GM12878 (cell line): ENCODE measurements around the gene MAP3K6. TPM values are rescaled to one million over a fixed set of nuclear protein-coding genes. Genes with fewer than 3 reads are reported as not detected.

Experiments
- ATAC-seq: fragments of 200-7000 bp; cut with Tn5 transposase; 3 replicates; pipeline ENCODE4 v1.9.1; 2020; ENCODE audit warnings: mild to moderate bottlenecking, moderate library complexity
- BruUV-seq: library from RNA; stranded (reverse); fragments of 400-500 nt; replicated peaks from 2 replicates; lab custom pipeline; 2021; lab: Mats Ljungman, UMichigan
- CTCF ChIA-PET: fragments of 300-600 bp; sonication (Branson Sonifier 250); formaldehyde crosslinking; extraction: SDS; loops from one replicate; lab custom pipeline; 2021; ENCODE audit warnings: inconsistent platforms; lab: Yijun Ruan, JAX
- POLR2A ChIA-PET: fragments of 350-600 bp; formaldehyde crosslinking; extraction: SDS; loops from one replicate; lab custom pipeline; 2021; ENCODE audit warnings: inconsistent platforms; lab: Charles Lee
- RAD21 ChIA-PET: fragments of 300-600 bp; sonication (Branson Sonifier 250); formaldehyde crosslinking; loops from one replicate; lab custom pipeline; 2023; ENCODE audit warnings: antibody characterized with exemption; ENCODE audit not compliant: unreplicated experiment; lab: Charles Lee
- SMC1A ChIA-PET: fragments of 300-600 bp; sonication (Branson Sonifier 250); formaldehyde crosslinking; loops from one replicate; lab custom pipeline; 2023; ENCODE audit not compliant: unreplicated experiment, uncharacterized antibody; lab: Charles Lee
- DNase-seq: peaks from one replicate; pipeline ENCODE4 v3.0.0-alpha.2; 2011; ENCODE audit warnings: low read depth, low spot score
- FAIRE-seq: peaks from 3 replicates; lab custom pipeline; 2011; peaks lifted over from hg19 to GRCh38; lab: Jason Lieb, UNC
- H2AFZ ChIP-seq: 2 replicates; pipeline ENCODE4 v1.6.0; 2011; ENCODE audit warnings: low read depth, low read length, control low read depth; ENCODE audit not compliant: control insufficient read depth
- H3K27ac ChIP-seq: 2 replicates; pipeline ENCODE4 v1.5.1; 2011; ENCODE audit warnings: control low read depth; ENCODE audit not compliant: control insufficient read depth, insufficient read depth
- H3K27me3 ChIP-seq, 2 experiments: replicated peaks in 1 of 2; 2 replicates each; pipeline versions ENCODE4 v1.6.0 to v1.6.1; 2011; ENCODE audit warnings: low read length in 1 of 2; ENCODE audit not compliant: control insufficient read depth in 2 of 2, insufficient read depth in 2 of 2
- H3K36me3 ChIP-seq, 2 experiments: 2 replicates each; pipeline ENCODE4 v1.5.1; 2011; ENCODE audit warnings: low read length in 1 of 2; ENCODE audit not compliant: control insufficient read depth in 2 of 2, insufficient read depth in 2 of 2
- H3K4me1 ChIP-seq: 2 replicates; pipeline ENCODE4 v1.6.1; 2011; ENCODE audit warnings: mild to moderate bottlenecking, low read length, moderate library complexity, mixed read lengths; ENCODE audit not compliant: control insufficient read depth, insufficient read depth
- H3K4me2 ChIP-seq: 2 replicates; pipeline ENCODE4 v1.6.0; 2011; ENCODE audit warnings: control low read depth; ENCODE audit not compliant: control insufficient read depth, insufficient read depth
- H3K4me3 ChIP-seq: fragments of 200-600 bp; sonication (generic); 2 replicates; pipeline ENCODE4 v1.5.1; 2016
- H3K79me2 ChIP-seq: 2 replicates; pipeline ENCODE4 v1.6.0; 2011; ENCODE audit warnings: low read length; ENCODE audit not compliant: control insufficient read depth, insufficient read depth
- H3K9ac ChIP-seq: 2 replicates; pipeline ENCODE4 v1.8.0; 2011; ENCODE audit warnings: low read length, control low read depth, mixed read lengths; ENCODE audit not compliant: control insufficient read depth, insufficient read depth
- H3K9me3 ChIP-seq: replicated peaks from 3 replicates; pipeline ENCODE4 v1.5.1; 2011; ENCODE audit warnings: mild to moderate bottlenecking, low read length; ENCODE audit not compliant: control insufficient read depth, insufficient read depth
- H4K20me1 ChIP-seq: 2 replicates; pipeline ENCODE4 v1.6.0; 2011; ENCODE audit not compliant: control insufficient read depth, insufficient read depth
- BCL11A ChIP-seq: IDR thresholded peaks from 2 replicates; pipeline ENCODE4 v1.6.1; 2011; ENCODE audit warnings: low read depth, low read length
- FOS ChIP-seq: IDR thresholded peaks from 3 replicates; pipeline ENCODE4 v1.6.1; 2011; ENCODE audit warnings: borderline replicate concordance; ENCODE audit not compliant: insufficient read length; ENCODE audit errors: extremely low read depth
- NFYB ChIP-seq: IDR thresholded peaks from 2 replicates; pipeline ENCODE4 v1.6.1; 2011; ENCODE audit warnings: low read depth, mild to moderate bottlenecking, low read length, improper control_type of control experiment, moderate library complexity; ENCODE audit not compliant: insufficient read depth
- POLR2AphosphoS5 ChIP-seq: IDR thresholded peaks from 2 replicates; pipeline ENCODE4 v1.6.1; 2011; ENCODE audit warnings: mild to moderate bottlenecking, low read length, inconsistent platforms
- RAD51 ChIP-seq: fragments of 450-650 bp; IDR thresholded peaks from 2 replicates; pipeline ENCODE4 v1.6.1; 2016; ENCODE audit warnings: moderate library complexity, mild to moderate bottlenecking, inconsistent platforms
- SREBF2 ChIP-seq: IDR thresholded peaks from 2 replicates; pipeline ENCODE4 v1.6.1; 2012; ENCODE audit warnings: mild to moderate bottlenecking, low read length
- TARDBP ChIP-seq: IDR thresholded peaks from 2 replicates; pipeline ENCODE4 v1.6.1; 2016; ENCODE audit warnings: borderline replicate concordance
- ZNF384 ChIP-seq: IDR thresholded peaks from 2 replicates; pipeline ENCODE4 v1.6.1; 2012; ENCODE audit warnings: low read depth, mild to moderate bottlenecking, low read length, improper control_type of control experiment, borderline replicate concordance
- WGBS: methylation state at CpG from one replicate; pipeline ENCODE4 v1.1.6; 2016; ENCODE audit warnings: low lambda C conversion rate; ENCODE audit not compliant: insufficient replicate concordance, insufficient coverage; ENCODE audit errors: missing lambda C conversion rate; 5-methylcytosine and 5-hydroxymethylcytosine counted together
- in situ Hi-C: fragments of 300-500 bp; cut with MboI; formaldehyde crosslinking; loops from 9 replicates; pipeline ENCODE4 v1.14.3; 2018; ENCODE audit warnings: mixed read lengths
- intact Hi-C: fragments of 100-400 bp; cut with micrococcal nuclease; formaldehyde crosslinking; loops from one replicate; pipeline ENCODE4 v1.14.2; 2022; ENCODE audit not compliant: unreplicated experiment
- polyA plus RNA-seq, 11 experiments: library from polyadenylated mRNA; depleted of rRNA in 4 of 11; unstranded in 6 of 11; stranded (reverse) in 5 of 11; fragments of >200 nt; fragmentation: Nextera tagmentation in 4 of 11; fragmentation: Illumina TruSeq in 1 of 11; extraction: Ambion mirVana in 4 of 11; extraction: Trizol in 1 of 11; gene quantifications; 1 replicate in 1 of 11; 2 replicates in 10 of 11; pipeline versions ENCODE4 v1.2.1 to v1.2.3, GENCODE V29; 2011 to 2016; ENCODE audit warnings: inconsistent platforms in 2 of 11, missing spikeins in 2 of 11, low read depth in 1 of 11
- total RNA-seq, 4 experiments: library from RNA; depleted of rRNA in 3 of 4; stranded (reverse); fragments of >200 nt in 3 of 4; fragmentation: Illumina TruSeq in 1 of 4; extraction: Trizol in 1 of 4; gene quantifications; 2 replicates each; pipeline versions ENCODE4 v1.2.1 to v1.2.3, GENCODE V29; 2013 to 2021
- TF ChIP-seq, protein P1 (sequence below): IDR thresholded peaks from 2 replicates; pipeline ENCODE4 v1.6.1; 2011; ENCODE audit warnings: low read depth, mild to moderate bottlenecking, low read length, moderate library complexity, borderline replicate concordance; ENCODE audit errors: extremely low read depth
- TF ChIP-seq, protein P2 (sequence below): IDR thresholded peaks from 2 replicates; pipeline ENCODE4 v1.6.1; 2011; ENCODE audit warnings: mild to moderate bottlenecking, low read depth, low read length, moderate library complexity; ENCODE audit not compliant: insufficient replicate concordance
- TF ChIP-seq, protein P3 (sequence below): fragments of 450-650 bp; formaldehyde crosslinking; IDR thresholded peaks from 2 replicates; pipeline ENCODE4 v1.4.0; 2020; ENCODE audit warnings: mild to moderate bottlenecking, moderate library complexity
- TF ChIP-seq, protein P4 (sequence below): IDR thresholded peaks from 2 replicates; pipeline ENCODE4 v1.6.1; 2012; ENCODE audit warnings: low read depth, low read length, improper control_type of control experiment

Gene MAP3K6
- total and polyA plus RNA-seq, 10 of the 15 experiments (the other 5 are each of a cell fraction or from before 2014, with no cell fraction given): 0.15 to 3.4 (median 1.2) TPM; not detected in 1

DNA sequence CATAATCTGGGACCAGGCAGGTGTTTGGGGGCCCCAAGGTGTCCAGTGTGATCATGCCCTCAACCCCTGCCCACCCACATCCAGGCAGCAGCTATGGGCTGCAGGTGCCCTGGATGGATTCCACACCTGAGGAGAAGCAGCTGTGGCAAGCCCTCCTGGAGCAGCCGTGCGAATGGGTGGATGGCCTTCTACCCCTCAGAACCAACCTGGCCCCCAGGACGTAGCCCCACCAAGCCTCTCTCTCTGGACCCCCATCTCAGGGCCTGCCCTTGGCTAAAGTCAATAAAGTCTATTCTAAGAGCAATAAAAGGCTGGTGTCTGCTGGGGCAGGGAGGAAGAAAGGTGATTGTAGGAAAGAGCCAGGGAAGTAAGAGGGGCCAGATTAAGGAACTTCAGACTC, 13.1 kb downstream of the MAP3K6 start:
- ChIA-PET RAD21 (no interaction called here), SMC1A (interaction anchor here (0.6 to 1.2 kb wide), 2 partner anchors 34 to 218 kb away, joined by 3 read pairs; no protein-coding TSS in a partner anchor), POLR2A (no interaction called here), CTCF (interaction anchor here (1.1 to 8.7 kb wide), 7 partner anchors 13 to 248 kb away, joined by 3 to 126 read pairs (median 14); partner anchors contain the start of genes GPR3 and MAP3K6)
- no peak overlapping the region for H3K4me3 ChIP-seq
- TF ChIP-seq ZNF384 (no peak), SREBF2 (no peak), NFYB (no peak), RAD51 (no peak), TARDBP (no peak), FOS (no peak), BCL11A (no peak), POLR2AphosphoS5 (no peak)
- TF ChIP-seq, protein P1, sequence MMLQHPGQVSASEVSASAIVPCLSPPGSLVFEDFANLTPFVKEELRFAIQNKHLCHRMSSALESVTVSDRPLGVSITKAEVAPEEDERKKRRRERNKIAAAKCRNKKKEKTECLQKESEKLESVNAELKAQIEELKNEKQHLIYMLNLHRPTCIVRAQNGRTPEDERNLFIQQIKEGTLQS: no peak
- TF ChIP-seq, protein P2, sequence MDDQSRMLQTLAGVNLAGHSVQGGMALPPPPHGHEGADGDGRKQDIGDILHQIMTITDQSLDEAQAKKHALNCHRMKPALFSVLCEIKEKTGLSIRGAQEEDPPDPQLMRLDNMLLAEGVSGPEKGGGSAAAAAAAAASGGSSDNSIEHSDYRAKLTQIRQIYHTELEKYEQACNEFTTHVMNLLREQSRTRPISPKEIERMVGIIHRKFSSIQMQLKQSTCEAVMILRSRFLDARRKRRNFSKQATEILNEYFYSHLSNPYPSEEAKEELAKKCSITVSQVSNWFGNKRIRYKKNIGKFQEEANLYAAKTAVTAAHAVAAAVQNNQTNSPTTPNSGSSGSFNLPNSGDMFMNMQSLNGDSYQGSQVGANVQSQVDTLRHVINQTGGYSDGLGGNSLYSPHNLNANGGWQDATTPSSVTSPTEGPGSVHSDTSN: no peak
- TF ChIP-seq, protein P3, sequence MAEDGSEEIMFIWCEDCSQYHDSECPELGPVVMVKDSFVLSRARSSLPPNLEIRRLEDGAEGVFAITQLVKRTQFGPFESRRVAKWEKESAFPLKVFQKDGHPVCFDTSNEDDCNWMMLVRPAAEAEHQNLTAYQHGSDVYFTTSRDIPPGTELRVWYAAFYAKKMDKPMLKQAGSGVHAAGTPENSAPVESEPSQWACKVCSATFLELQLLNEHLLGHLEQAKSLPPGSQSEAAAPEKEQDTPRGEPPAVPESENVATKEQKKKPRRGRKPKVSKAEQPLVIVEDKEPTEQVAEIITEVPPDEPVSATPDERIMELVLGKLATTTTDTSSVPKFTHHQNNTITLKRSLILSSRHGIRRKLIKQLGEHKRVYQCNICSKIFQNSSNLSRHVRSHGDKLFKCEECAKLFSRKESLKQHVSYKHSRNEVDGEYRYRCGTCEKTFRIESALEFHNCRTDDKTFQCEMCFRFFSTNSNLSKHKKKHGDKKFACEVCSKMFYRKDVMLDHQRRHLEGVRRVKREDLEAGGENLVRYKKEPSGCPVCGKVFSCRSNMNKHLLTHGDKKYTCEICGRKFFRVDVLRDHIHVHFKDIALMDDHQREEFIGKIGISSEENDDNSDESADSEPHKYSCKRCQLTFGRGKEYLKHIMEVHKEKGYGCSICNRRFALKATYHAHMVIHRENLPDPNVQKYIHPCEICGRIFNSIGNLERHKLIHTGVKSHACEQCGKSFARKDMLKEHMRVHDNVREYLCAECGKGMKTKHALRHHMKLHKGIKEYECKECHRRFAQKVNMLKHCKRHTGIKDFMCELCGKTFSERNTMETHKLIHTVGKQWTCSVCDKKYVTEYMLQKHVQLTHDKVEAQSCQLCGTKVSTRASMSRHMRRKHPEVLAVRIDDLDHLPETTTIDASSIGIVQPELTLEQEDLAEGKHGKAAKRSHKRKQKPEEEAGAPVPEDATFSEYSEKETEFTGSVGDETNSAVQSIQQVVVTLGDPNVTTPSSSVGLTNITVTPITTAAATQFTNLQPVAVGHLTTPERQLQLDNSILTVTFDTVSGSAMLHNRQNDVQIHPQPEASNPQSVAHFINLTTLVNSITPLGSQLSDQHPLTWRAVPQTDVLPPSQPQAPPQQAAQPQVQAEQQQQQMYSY: no peak
- TF ChIP-seq, protein P4, sequence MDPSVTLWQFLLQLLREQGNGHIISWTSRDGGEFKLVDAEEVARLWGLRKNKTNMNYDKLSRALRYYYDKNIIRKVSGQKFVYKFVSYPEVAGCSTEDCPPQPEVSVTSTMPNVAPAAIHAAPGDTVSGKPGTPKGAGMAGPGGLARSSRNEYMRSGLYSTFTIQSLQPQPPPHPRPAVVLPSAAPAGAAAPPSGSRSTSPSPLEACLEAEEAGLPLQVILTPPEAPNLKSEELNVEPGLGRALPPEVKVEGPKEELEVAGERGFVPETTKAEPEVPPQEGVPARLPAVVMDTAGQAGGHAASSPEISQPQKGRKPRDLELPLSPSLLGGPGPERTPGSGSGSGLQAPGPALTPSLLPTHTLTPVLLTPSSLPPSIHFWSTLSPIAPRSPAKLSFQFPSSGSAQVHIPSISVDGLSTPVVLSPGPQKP: no peak
- in situ Hi-C loops (no loop called here), intact Hi-C loops (no loop called here)
- H3K27ac ChIP-seq: no peak overlapping the region
- no peaks in the 10 kb centered on the region for H3K79me2 ChIP-seq
- no peak overlapping the region for H3K9ac ChIP-seq
- no peak for ATAC-seq
- no peaks in the 10 kb centered on the region for H3K9me3 ChIP-seq
- H3K4me1 ChIP-seq: peaks cover 4% of the 10 kb centered on the region
- no TSS peak for BruUV-seq
- H3K36me3 ChIP-seq: no peaks in the 10 kb centered on the region
- no peak overlapping the region for H2AFZ ChIP-seq
- no peak overlapping the region for H3K4me2 ChIP-seq
- no peak for DNase-seq
- no peaks in the 10 kb centered on the region; a peak in 1 of 4 replicates for H3K27me3 ChIP-seq
- no peak for FAIRE-seq
- WGBS: 64% methylated on average over 3 of the region's 3 CpGs
- H4K20me1 ChIP-seq: no peaks in the 10 kb centered on the region
